ENCODE measurements around the gene MPZL1.

GRCh38 chr1:167808690-167809089 is 86.9 kb downstream of the MPZL1 start:
- TF ChIP-seq CTCF (conservative IDR thresholded peaks at IDR 0.05; ENCODE audit: low read length): no peak
- no peak for TF ChIP-seq EZH2phosphoT487 (IDR thresholded peaks at IDR 0.05; ENCODE audit: borderline replicate concordance, low read depth, low read length)
